Mucosa of gallbladder (tissue), 1 donor: Measurements from ENCODE around the gene LEMD2. TPM values are rescaled to one million over a fixed set of nuclear protein-coding genes. Genes with fewer than 3 reads are reported as not detected.

Experiments
- DNase-seq: peaks from one replicate; pipeline ENCODE4 v3.0.0-alpha.2; 2020; ENCODE audit warnings: low spot score
- total RNA-seq: library from RNA; stranded (reverse); gene quantifications from one replicate; pipeline ENCODE4 v1.2.1, GENCODE V29; 2021
- donor health status: DM: no; HTN: no; CAD: no.

LEMD2 gene
- total RNA-seq, 1 donor from 2014 or later = 68.4 TPM

DNA sequence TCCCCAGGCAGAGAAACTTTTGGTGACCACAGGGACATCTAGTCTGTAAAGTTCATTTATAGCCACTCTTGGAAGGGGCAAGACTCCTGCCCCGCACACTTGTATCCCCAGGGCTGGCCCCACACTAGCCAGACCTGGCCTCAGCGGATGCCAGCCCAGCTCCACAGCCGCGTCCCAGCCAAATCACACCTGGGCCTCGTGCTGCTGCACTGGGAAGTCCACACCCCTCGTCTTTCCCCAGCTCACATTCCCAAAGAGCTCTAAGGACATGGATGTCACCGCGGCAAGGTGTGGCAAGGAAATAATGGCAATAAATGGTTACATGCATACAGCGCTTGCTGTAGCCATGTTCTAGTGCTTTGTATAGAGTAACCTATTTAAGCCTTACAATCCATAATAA lies 50.8 kb downstream of the LEMD2 start:
- no peak for DNase-seq

DNA sequence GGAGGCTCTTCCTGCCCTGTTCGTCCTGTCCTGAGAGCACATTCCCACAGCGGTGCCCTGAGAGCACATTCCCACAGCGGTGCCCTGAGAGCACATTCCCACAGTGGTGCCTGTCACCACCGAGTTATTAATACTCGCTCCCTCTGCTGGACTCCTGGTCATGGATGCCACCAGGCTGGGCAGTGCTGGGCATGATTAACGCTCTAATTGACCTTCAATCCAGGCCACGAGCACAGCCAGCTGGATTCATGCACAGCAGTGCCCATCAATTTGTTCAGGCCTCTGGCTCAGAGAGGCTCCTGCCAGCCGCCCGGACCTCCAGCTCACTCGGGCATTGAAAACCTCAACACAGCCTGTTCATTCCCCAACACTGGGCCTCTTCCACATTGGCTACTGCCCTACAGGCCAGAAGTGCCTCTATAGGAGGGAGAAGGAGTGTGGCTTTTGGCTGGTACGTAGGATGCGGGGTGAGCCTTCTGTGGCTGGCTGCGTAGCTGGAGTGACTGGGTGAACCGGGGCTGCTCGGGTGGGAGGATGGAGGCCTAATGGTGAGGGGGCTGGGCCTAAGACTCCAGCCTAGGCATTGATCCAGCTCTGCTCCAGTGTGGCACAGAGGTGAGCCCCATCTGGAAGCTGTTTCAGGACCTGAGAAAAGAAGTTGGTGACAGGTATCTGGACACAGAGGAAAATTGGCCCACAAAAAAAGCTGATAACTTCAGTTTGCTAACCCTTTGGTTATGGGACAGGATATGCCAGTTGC lies 51.5 kb downstream of the LEMD2 start:
- no peak for DNase-seq

DNA sequence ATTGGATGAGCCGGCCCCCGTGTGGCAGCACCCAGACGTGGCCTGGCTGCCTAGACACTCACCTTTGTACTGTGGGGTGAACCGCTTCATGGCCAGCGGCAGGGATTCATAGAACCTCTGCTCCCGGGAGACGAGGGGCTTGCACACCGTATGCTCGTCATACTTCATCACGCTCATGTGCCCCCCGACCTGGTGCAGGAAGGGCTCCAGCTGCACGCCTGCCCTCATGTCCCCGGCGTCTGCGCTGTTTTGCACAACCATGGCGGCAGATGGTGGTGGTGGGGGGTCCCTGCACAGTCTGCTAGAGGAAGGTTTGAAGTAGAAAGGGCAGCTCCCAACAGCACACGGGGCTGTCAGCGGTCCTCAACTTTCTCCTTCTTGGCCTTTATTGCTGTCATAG lies 53.7 kb downstream of the LEMD2 start:
- DNase-seq = no peak

DNA sequence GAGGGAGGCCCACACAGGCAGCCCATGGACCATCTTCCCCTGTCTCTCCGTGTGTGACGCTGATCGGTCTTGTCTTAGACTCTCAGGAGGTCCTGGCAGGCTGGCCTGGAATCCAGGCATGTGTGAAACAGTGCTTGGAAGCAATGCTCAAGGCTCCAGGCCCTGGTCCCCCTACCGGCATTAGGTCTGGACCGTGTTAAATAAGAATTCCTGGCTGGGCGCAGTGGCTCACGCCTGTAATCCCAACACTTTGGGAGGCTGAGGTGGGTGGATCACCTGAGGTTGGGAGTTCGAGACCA lies 55.3 kb downstream of the LEMD2 start:
- no peak for DNase-seq

DNA sequence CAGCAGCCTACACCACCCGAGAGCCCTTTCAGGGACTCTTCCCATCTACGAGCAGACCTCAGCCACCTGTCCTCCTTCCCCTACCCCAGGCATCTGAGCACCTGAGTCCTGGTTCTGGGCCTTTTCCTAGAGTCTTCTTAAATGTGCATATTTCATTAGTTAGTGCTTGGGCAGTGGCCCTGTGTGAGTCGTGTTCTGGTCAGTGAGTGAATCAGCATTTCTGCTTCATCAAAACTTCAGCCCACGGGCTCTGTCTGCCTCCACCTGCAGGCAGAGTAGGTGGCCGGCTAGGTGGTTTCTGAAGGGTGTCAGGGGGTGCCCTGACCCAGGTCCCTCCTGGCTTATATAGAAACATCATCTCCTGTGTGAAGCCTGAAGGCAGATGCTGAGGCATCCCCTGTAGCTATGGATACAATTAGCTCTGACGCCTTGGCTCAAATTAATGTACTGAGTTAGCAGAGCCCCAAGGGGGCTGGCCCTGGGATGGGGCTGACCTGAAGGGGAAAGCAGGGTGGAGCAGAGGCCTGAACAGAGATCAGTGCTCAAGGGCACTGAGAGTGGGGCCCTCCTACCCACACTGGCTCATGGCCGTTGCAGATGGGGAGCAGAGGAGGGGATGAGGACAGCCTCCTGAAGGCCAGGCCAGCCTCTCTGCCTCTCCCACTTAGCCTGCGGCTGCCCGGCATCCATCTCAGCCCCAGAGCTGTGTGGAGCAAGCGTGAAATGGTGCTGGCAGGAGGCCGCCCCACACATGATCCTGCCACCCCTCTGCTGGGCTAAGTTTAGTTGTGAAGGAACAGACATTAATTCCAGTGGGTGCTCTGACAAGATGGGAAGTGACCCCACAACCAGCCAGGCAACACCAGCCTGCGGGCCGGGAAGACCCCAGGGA lies 55.9 kb downstream of the LEMD2 start:
- no peak for DNase-seq

DNA sequence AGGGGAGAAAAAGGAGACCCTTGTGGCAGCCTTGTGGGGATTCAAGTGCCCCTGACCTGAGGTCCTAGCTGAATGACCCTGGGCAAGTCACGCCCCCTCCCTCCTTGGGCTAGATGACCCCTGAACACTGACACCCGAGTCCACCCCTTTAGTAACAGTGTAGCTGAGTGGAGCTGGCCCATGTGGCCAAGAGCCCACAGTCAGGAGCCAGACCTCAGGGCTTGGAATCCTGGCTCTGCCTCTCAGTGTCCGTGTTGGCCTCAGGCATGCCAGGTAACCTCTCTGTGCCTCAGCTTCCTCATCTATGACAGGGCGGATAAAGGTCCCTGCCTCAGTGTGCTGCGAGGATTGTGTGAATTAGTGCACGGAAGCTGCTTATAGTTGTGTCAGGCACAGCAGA lies 56.5 kb downstream of the LEMD2 start:
- DNase-seq = no peak

DNA sequence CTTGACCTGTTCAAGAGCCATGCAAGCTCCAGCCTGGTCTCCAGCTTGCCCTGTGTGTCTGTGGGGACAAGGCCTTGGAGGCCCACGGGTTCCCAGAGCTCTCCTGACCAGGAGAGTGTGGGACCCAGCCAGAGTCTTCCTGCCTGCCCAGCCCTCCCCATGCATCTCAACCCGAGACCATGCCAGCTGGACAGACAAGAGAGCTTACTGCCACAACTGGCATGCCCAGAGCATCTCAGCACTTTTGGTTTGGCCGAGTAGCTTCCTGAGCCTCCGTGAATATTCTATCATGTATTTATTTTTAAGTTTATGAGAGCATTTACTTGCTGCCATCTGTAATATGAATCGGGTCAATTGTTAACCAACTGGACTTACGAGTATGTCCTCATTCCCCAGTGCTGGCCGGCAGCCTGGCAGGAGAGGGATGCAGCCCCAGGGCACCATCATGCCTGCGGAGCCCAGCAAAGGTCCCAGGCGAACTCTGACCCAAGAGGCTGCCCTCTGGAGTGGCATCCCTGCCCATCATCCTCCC lies 57.1 kb downstream of the LEMD2 start:
- peak; percentile 57 for DNase-seq

DNA sequence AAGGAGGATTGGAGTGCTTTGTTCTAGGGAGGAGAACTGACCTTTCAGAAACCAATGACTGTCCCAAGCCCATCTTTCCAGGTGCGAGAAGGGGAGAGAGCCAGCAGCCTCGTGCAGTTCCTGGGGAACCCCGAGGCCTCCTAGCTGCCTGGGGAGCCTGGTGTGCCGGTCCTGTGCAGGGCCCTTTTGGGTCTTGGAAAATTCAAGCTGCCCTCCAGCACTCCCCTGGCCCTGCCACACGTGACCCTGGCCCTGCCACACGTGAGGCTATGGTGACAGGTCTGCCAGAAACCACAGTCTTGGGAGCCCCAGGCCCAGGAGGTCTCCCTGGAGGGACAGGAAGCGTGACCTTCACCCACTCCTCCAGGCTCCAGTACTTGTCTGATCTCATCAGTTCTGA lies 57.9 kb downstream of the LEMD2 start:
- DNase-seq = no peak

DNA sequence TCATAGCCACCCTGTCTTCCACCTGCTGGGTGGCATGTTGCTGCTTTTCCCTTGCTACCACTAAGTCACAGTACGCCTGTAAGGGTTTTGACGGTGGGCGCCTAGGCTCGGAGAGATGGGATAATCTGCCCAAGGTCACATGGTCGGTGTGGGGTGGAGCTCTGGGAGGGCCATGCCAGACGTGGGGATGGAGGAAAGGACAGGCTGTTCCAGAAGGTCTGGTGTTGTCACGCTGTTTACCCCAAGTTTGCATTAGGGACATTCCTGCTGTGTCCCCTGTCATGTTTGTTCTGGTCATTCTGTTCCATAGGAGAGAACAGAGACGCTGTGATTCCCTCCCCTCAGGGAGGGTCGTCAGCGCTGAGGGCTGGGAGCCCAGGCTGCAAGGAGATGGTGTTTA lies 58.3 kb downstream of the LEMD2 start:
- DNase-seq = no peak

DNA sequence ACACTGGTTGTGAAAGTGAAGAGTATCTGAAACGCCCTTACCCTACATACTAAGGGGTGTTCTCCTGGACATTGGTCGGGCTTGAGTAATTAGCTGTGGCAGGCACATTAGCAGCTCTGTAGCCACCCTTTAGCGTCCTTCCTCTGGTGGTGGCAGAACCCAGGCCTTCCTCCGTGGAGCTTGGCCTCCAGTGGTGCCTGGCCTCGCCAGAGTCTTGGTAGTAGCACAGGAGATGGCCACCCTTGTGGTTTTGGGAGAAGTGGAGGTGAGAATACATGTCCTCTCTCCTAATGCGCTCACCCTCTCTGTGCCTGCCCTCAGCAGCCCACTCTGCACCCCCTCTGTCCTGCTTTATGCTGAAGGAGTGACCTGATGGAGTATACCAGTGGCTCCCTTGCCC lies 59.9 kb downstream of the LEMD2 start:
- no peak for DNase-seq

DNA sequence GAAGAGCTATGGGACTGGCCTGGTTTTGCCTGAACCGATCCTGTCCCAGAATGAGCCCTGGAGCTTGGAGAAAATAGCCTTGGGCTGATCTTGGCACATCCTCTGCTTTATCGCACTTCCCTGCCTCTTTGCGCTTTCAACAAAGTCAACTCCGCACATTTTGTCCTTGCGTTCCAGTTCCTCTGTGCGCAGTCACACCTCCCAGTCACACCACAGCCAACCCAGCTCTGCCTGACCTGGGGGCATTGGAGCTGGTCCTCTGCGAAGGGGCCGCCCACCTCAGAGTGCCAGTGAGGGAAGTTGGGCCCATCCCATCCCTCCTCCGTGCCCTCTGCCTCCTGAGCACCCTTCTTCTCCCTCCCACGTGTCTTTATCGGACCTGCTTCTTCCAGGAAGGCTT lies 60.5 kb downstream of the LEMD2 start:
- no peak for DNase-seq

DNA sequence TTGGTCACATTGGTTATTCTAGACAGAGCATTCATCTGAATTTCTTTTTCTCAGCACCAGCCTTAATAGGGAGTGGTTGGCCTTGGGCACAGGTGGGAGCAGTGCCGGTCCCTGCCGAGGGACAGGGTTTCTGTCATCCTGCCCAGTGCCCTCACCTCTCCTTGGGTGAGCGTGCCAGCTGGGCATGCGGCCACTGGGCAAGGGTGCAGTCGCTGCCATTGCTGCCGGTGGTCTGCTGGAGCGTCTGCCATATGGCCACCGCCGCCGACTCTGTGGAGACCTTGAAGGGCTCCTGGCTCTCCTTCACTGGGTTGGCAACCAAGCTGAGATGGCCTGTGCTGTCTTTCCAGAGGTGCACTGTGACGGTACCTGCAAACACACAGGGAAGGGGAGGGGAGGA lies 61.0 kb downstream of the LEMD2 start:
- peak; percentile 38 for DNase-seq

DNA sequence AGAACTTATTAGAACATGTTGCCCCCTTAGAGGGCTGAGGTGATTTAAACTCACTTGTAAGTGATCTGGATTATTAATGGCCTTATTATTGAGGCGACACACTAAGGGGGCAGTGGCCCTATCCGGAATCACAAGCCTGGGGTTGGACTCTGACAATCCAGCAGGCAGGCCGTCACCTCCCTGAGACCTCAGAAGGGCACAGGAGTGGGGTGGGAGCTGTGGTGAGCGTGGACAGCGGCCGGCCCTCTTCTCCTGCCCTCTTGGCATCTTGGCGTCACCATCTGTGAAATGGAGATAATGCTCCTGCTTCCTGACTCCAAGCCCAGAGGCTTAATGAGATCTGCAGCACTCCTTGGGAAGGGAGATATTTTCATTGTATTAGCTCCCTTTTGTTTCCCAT lies 61.8 kb downstream of the LEMD2 start:
- no peak for DNase-seq

DNA sequence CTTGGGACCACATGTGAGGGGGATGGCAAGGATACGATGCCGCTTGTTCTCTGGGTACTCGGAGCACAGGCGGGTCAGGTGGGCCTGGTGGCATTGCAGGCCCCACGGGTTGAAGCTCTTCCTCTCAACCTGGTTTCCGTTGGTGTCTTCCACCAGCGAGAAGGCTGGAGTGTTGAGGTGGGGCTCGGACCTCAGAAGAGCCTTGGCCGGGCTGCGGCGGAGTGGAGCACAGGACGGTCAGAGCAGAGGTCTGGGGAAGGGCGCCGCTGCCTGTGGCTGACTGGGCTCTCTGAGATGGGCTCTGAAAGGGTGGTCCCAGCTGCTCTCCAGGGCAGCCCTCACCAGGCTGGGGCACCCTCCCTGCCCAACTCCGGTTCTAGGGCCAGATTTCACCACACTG lies 62.2 kb downstream of the LEMD2 start:
- DNase-seq = no peak

DNA sequence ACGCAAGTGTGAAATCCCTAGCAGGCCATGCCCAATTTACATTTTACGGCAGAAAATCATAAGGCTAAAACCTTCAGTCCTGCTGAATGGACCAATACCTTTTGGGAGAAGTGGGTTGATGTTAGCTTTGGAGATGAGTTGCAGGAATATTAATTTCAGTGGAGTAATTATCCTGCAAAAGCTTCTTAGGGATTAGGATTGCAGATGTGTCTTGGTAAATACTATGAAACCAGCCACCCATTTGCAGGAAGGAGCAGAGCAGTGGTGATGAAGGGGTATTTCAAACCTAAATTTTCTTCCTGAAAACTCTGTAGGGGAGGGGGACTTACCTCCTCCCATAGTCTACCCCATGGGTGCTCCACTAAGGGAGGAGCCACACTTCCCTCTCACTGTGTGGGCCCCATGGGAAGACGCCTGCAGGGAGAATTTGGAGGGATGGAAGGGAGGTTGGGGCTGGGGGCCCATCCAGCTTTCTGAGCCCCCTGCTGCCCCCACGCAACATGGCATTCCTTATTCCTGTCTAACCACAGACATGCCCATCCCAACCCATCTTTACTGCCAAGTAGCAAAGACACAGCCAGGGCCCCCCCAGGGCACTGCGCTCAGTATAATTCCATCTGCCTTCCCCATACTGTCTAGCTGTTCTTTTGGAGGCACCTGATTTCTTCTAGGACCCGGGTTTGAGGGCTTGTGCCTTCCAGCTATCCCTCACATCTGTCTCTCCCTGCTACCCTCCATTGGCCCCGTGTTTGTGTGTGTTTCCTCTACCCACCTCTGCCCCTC lies 62.8 kb downstream of the LEMD2 start:
- DNase-seq = no peak

DNA sequence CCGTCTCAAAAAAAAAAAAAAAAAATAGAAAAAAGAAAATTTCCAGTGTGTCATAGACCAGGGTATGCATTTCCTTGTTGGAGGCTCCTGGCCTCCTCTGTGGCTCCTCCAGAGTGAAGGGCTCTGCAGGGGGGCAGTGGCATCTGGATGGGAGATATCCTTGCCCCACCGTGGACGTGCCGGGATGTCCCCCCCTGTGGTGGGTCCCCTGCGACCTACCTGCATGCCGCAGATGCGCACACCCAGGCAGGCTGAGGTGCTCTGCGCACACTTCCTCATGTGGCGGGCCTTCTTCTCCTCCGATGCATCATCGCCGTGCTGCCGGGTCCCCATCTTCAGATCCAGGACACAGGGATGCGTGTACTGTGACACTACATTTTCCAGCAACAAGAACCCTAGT lies 63.7 kb downstream of the LEMD2 start:
- DNase-seq = no peak

DNA sequence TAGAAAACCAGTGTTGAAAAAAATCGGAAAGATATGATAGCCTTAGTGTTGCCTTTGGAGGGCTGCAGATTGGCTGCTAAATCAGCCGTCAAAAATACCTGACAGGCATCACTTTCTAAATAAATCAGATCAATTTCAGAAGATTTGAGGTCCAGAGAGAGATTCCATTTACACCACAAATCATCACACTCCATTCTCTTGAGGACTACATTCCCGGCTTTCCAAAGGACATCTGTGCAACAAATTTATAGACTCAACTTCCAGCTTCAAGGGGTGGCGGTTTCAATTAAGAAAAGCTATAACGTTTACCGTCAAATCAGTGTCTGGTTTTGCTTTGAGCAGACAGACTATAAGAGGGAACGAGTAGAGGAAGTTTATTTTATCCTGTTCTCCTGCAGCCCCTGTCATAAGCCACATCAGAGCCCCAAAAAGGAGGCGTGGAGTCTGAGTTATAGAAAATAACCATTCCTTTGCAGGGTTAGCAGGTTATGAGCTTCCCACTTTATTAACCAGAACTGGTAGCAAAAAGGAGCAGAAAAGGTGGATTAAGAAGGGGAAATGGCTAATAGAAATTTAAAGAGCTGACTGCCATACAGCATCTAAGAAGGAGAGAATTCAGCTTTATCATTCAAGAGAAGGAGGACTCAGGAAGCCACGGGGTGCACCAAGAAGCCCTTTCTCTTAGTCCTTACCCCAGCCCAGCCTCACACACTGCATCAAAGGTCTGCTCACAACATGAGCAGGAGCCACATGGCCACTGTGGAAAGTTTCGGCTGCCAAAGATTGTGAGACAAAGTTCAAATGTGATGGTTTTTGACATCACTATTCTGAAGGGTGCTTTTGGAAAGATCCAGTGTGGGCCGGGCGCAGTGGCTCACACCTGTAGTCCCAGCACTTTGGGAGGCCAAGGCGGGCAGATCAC lies 64.6 kb downstream of the LEMD2 start:
- DNase-seq = no peak

DNA sequence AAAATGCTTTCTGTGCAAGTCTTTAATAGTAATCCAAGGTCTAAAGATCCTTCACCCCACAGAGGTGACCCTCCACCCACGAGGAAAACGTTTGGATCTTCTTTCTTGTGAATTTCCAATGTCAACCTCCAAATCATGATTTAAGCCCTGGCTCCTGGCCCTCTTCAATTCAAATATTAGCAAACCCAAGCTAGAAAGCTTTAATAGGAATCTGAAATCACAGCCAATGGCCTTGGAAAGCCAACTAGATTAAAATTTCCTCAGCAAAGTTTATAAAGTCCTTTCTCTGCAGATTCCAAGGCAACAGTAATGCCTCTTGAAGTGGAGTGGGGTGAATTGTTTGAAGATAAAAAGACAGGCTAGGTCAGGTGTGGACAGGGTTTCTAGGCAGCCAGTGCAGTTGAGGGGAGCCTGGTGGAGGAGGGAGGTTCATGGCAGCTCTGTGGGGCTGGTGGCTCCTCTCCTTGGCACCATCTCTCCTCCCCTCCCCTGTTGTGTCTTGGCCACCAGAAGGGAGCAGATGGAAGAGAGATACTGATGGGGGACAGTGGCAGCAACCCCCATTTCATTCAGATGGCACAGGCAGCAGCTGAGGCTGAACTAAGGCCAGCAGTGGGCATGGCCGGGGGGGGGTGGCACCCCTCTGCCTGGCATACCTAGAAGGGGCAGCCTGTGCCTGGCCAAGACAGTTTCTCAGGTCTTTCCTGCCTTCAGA lies 65.4 kb downstream of the LEMD2 start:
- no peak for DNase-seq

DNA sequence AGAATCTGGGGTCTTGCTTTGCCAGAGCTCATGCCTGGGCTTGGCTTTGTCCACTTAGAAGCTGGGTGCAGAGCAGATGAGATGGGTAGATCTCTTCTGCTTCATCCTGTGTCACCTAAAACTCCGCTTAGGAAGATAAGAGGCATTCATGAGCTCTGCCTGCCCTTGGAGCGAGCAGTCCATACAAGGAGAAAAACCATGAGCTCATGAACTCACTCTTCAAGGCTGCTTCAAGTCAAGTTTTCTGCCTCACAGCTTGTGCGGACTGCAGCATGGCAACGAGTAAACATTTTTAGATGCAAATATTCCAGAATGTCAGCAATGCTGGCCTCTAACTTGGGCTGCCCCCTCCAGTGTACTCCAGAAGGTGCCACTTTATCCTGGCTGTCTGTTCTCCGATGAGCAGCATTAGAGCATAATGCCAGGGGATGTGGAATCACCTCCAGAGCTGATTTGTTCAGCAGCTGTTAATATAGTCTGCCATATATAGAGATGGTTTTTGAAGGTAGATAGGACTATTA lies 66.8 kb downstream of the LEMD2 start:
- DNase-seq = no peak

DNA sequence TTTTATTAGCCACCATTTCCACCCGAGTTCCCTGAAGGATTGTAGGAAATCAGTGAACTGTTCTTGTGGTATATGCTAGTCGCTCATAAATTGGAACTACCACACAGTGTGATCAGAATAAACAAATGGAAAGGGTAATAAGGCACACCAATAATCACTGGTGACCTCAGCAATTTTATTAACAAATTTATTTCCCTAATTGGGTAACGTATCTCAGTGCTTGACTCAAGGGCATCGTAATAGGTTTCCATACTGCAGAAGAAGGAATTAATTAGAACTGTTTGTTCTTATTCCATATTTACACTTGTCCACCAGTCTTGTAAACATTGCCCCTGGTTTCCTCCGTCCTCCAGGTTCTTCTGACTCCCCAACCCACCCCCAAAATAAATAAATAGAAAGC lies 67.4 kb downstream of the LEMD2 start:
- DNase-seq = no peak
